ENCODE data around the gene MASP2.

- no peak for TF ChIP-seq TAF1 (IDR thresholded peaks at IDR 0.05; ENCODE audit: low read depth, low read length)
- TF ChIP-seq POLR2AphosphoS5 (IDR thresholded peaks at IDR 0.05; ENCODE audit: low read depth, low read length), result no peak
Observed at GRCh38 chr1:11058595-11059154, 11.6 kb upstream of the MASP2 start.

Measured in GM12891 (cell line).